HEK293 (cell line): Measurements from ENCODE around the gene CRIM1.

Experiments used
- CTCF ChIP-seq: fragments of 450-650 bp; formaldehyde crosslinking; IDR thresholded peaks from 2 replicates; pipeline ENCODE4 v1.5.1; 2016; ENCODE audit warnings: missing biosample characterization, missing genetic modification characterization
- MEIS1 ChIP-seq: sonication (generic); formaldehyde crosslinking; IDR thresholded peaks from 2 replicates; pipeline ENCODE4 v1.8.1; 2022; ENCODE audit warnings: missing genetic modification reagents, mild to moderate bottlenecking, borderline replicate concordance
- ZNF112 ChIP-seq: fragments of 450-650 bp; formaldehyde crosslinking; IDR thresholded peaks from 2 replicates; pipeline ENCODE4 v1.5.0; 2017; ENCODE audit warnings: missing biosample characterization, missing genetic modification characterization
- ZNF280D ChIP-seq: fragments of 450-650 bp; formaldehyde crosslinking; IDR thresholded peaks from 2 replicates; pipeline ENCODE4 v1.5.1; 2016; ENCODE audit warnings: missing biosample characterization, missing genetic modification characterization

GRCh38 chr2:36596397-36596796, 240.8 kb downstream of the CRIM1 start:
- no peak for TF ChIP-seq ZNF280D
- TF ChIP-seq MEIS1 (CRISPR knock-in tag), result no peak
- no peak for TF ChIP-seq ZNF112 (tag by site-specific recombination)
- TF ChIP-seq CTCF, result no peak
